Measurements from ENCODE around the gene HOMER2. TPM values are rescaled to one million over a fixed set of nuclear protein-coding genes. Genes with fewer than 3 reads are reported as not detected.

HOMER2 gene
- total and polyA plus RNA-seq, 2 of the 4 experiments (the other 2 are of a cell fraction) = 0.54 to 0.79 TPM

- CTCF ChIA-PET = no interaction called here
- in situ Hi-C loops (cut with MboI; ENCODE audit: low sequenced_read_pairs) = no loop called here
- ATAC-seq (ENCODE audit: low read depth) = no peak
Observed at GRCh38 chr15:82898961-82899360, 53.6 kb downstream of the HOMER2 start.

More at GRCh38 chr15:82898961-82899360, 53.6 kb downstream of the HOMER2 start:
- Histone ChIP-seq H2BK15ac (ENCODE audit: low read depth, low read length) (no peak overlapping the region), H2BK5ac (ENCODE audit: low read depth, low read length, poor library complexity, severe bottlenecking) (no peak overlapping the region), H4K5ac (ENCODE audit: low read depth, low read length) (no peak overlapping the region), H2BK20ac (ENCODE audit: low read depth, low read length) (no peak overlapping the region), H3K27me3 (ENCODE audit: control insufficient read depth, insufficient read depth, low read length) (peaks cover 15% of the 10 kb centered on the region), H3K9me1 (ENCODE audit: insufficient read depth, low read length) (no peaks in the 10 kb centered on the region), H3K36me3 (ENCODE audit: control insufficient read depth, insufficient read depth, low read length) (no peaks in the 10 kb centered on the region), H3K4me3 (ENCODE audit: insufficient read depth, low read depth, low read length) (no peak overlapping the region), H3K18ac (ENCODE audit: low read depth, low read length) (no peak overlapping the region), H3K27ac (ENCODE audit: insufficient read depth, low read length) (no peak overlapping the region), H3K79me1 (ENCODE audit: low read depth in 1 of 2, low read length in 2 of 2) (no peaks in the 10 kb centered on the region), H2AK9ac (replicated peaks; ENCODE audit: low read depth, low read length, poor library complexity) (peak overlapping the region; percentile 38), H2AK5ac (ENCODE audit: low read depth, low read length) (no peak overlapping the region), H2AFZ (replicated peaks; ENCODE audit: low read length, poor library complexity) (peak overlapping the region; percentile 39), H3K9ac (ENCODE audit: low read depth, low read length) (no peak overlapping the region), H3K4ac (ENCODE audit: low read depth, low read length) (no peak overlapping the region), H4K91ac (ENCODE audit: insufficient read depth, low read depth, low read length) (no peak overlapping the region), H3K56ac (ENCODE audit: extremely low read depth, insufficient read depth, low read length) (no peak overlapping the region), H4K8ac (ENCODE audit: low read depth in 2 of 2, low read length in 2 of 2) (no peak overlapping the region), H3K4me1 (ENCODE audit: control insufficient read depth, insufficient read depth, low read length) (peaks cover 3% of the 10 kb centered on the region; the same call in 1 of the 2 replicates), H3K23ac (ENCODE audit: low read depth, low read length) (no peak overlapping the region), H4K20me1 (ENCODE audit: insufficient read depth, low read length) (no peaks in the 10 kb centered on the region), H3K14ac (replicated peaks; ENCODE audit: low read depth, low read length) (no peak overlapping the region), H3K4me2 (ENCODE audit: low read depth, low read length) (no peak overlapping the region), H3K9me3 (ENCODE audit: control insufficient read depth, insufficient read depth, low read length) (no peaks in the 10 kb centered on the region), H2BK120ac (ENCODE audit: low read depth, low read length) (no peak overlapping the region)
- DNase-seq = no peak
- POLR2A ChIA-PET (ENCODE audit: unreplicated experiment) = no interaction called here
- no peak for TF ChIP-seq FOS (IDR thresholded peaks at IDR 0.05; ENCODE audit: low read depth, low read length)
- TF ChIP-seq BHLHE40 (IDR thresholded peaks at IDR 0.05; ENCODE audit: low read depth, low read length) = no peak
- no peak for TF ChIP-seq RAD21 (IDR thresholded peaks at IDR 0.05; ENCODE audit: low read length)
- TF ChIP-seq RFX5 (IDR thresholded peaks at IDR 0.05; ENCODE audit: low read depth, low read length) = no peak
- TF ChIP-seq, protein P1, sequence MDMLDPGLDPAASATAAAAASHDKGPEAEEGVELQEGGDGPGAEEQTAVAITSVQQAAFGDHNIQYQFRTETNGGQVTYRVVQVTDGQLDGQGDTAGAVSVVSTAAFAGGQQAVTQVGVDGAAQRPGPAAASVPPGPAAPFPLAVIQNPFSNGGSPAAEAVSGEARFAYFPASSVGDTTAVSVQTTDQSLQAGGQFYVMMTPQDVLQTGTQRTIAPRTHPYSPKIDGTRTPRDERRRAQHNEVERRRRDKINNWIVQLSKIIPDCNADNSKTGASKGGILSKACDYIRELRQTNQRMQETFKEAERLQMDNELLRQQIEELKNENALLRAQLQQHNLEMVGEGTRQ (IDR thresholded peaks at IDR 0.05; ENCODE audit: low read depth, low read length) = no peak
- dilution Hi-C loops (cut with HindIII; ENCODE audit: low sequenced_read_pairs, unreplicated experiment) = no loop called here
- BruUV-seq (replicated peaks) = no TSS peak
- intact Hi-C loops (cut with micrococcal nuclease) = no loop called here
- 33% methylated on average over 2 of the region's 2 CpGs; no CpG with 5 or more reads in 1 of the 2 experiments for WGBS, 2 experiments (ENCODE audit: extremely low coverage in 2 of 2, insufficient read length in 1 of 2)
